22Rv1 (cell line): ENCODE measurements around the gene FARP1.

Experiments
- CTCF ChIP-seq: fragments of 450-650 bp; IDR thresholded peaks from 2 replicates; pipeline ENCODE4 v1.5.1; 2017; ENCODE audit warnings: mild to moderate bottlenecking
- ZFX ChIP-seq: fragments of 450-650 bp; IDR thresholded peaks from 2 replicates; pipeline ENCODE4 v1.6.1; 2017; ENCODE audit warnings: antibody characterized with exemption, borderline replicate concordance

- TF ChIP-seq CTCF (no peak), ZFX (no peak)
These were observed 349.6 kb downstream of the FARP1 start for GRCh38 chr13:98492335-98493041.
